HUES6 (cell line): ENCODE measurements around the gene NDUFC2.
A peak's percentile ranks its signal among the peaks of the same experiment; 100 is the strongest.

ENCODE experiments used
- H3K27ac ChIP-seq: 2 replicates; pipeline ENCODE4 v1.7.0; 2013; ENCODE audit warnings: low read depth, mild to moderate bottlenecking, low read length, inconsistent platforms
- H3K27me3 ChIP-seq: 2 replicates; pipeline ENCODE4 v1.6.1; 2013; ENCODE audit warnings: low read length; ENCODE audit not compliant: control insufficient read depth, insufficient read depth
- H3K36me3 ChIP-seq: 2 replicates; pipeline ENCODE4 v1.6.1; 2013; ENCODE audit warnings: low read length; ENCODE audit not compliant: control insufficient read depth, insufficient read depth
- H3K4me1 ChIP-seq: 2 replicates; pipeline ENCODE4 v1.6.1; 2013; ENCODE audit warnings: low read length; ENCODE audit not compliant: control insufficient read depth, insufficient read depth
- H3K4me3 ChIP-seq: 2 replicates; pipeline ENCODE4 v1.5.1; 2013; ENCODE audit warnings: low read depth, low read length
- H3K9ac ChIP-seq: one replicate; pipeline ENCODE4 v1.6.1; 2013; ENCODE audit warnings: mild to moderate bottlenecking, low read length
- H3K9me3 ChIP-seq: 2 replicates; pipeline ENCODE4 v1.6.1; 2013; ENCODE audit warnings: low read depth, low read length; ENCODE audit not compliant: control insufficient read depth, insufficient read depth

Gene NDUFC2

DNA sequence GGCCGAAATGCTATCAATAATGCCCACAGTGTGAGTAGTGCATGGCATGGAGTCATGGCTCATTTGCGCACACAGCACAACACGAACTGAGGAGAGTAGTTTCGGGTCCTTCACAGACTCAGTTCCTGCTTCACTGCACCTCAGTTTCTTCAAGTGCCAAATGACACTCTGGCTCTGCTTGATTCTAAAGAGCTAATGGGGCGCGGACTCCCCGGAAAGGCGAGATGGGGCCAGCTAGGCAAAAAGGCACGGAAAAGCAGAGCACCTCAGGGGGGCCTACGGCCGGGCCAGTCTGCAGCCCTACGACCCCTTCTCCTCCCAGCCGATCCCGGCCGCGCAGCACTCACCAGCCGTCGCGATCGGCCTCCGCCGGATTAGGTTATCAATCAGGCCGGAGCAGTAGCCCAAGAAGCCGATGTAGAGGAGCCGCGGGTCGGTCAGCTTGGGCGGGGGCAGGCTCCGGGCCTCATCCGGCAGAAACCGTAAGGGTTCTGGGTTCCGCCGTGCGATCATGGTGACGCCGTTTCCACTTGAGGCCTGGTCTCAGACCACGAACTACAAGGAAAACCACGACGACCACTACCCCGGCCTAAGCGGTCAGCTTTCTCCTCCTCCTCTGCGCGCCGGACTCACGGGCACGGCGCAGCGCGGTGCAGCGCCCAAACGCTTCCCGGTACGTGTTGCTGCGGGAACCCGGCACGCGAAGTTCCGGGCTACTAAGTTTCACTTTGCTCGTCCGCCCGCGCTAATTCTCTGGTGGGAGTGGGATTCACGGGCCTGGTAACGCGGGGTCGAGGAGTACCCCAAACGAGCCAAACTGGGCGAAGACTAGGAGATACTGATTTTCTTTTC, at the start of gene NDUFC2:
TSS of gene NDUFC2 (minus strand) at position 631 of the 852 bp plus-strand sequence. CDS start at position 513, 118 bp downstream.
- Histone ChIP-seq H3K4me3 (peak within 1 kb of the TSS; percentile 86), H3K27me3 (no peaks in the 10 kb centered on the region), H3K27ac (peak within 1 kb of the TSS; percentile 75; the same call in 1 of the 2 replicates), H3K36me3 (0 out of 2 replicates have a peak, but pooled peaks cover 2% of the 10 kb centered on the region), H3K9me3 (no peaks in the 10 kb centered on the region), H3K9ac (peak within 1 kb of the TSS; percentile 94), H3K4me1 (peaks cover 16% of the 10 kb centered on the region)

DNA sequence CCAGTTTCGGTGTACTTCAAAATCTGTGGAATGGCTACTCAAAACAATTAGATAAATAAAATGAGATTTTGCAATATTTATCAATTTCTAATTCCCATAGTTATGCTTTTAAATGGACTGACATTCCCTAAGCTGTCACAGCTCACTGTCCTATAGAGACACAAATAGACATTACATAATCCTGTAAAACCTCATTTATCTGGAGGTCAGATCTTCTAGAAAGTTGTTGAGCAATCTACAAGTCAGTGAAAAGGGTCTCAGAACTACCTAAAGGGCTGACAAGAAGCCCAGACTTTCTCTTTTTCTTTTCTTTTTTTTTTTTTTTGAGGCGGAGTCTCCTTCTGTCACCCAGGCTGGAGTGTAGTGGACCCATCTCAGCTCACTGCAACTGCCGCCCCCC, 47.7 kb upstream of the NDUFC2 start:
- Histone ChIP-seq H3K4me3 (no peak overlapping the region), H3K4me1 (no peaks in the 10 kb centered on the region), H3K36me3 (peaks cover 23% of the 10 kb centered on the region), H3K27me3 (no peaks in the 10 kb centered on the region), H3K27ac (no peak overlapping the region), H3K9ac (no peak overlapping the region), H3K9me3 (no peaks in the 10 kb centered on the region)

DNA sequence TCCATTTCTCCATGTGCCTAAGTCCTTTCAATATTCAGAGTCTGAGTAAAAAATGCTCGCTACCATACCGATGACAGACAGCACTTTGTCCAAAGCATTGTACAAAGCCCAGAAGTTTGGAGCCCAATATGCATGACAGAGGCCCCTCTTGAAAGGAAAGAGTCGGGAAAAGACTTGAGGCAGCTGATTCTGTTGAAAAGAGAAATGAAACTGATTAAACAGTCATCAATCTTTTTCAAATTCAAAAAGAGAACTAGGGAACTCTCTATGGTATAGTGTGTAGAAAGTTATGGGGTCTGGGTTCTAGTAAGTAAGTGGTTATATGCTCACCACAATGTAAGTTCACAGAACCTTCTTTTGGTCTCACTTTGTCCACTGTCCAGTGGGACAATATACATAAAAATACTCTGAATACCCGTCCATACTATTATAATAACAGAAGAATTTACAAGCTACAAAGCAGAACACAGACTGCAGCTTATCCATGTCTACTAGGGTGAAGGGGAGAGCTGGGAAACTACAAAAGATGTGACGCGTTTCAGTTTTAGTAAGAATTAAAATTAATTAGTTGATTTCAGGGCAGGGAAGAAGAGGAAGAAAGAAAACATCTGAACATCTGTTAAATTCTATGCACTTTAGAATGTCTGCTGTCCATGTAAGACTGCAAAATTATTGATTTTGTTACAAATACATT, 33.1 kb upstream of the NDUFC2 start:
- H3K27ac ChIP-seq: no peak overlapping the region
- H3K9ac ChIP-seq: no peak overlapping the region
- H3K9me3 ChIP-seq: no peaks in the 10 kb centered on the region
- H3K36me3 ChIP-seq: peaks cover 77% of the 10 kb centered on the region
- no peaks in the 10 kb centered on the region for H3K4me1 ChIP-seq
- no peaks in the 10 kb centered on the region for H3K27me3 ChIP-seq
- no peak overlapping the region for H3K4me3 ChIP-seq

DNA sequence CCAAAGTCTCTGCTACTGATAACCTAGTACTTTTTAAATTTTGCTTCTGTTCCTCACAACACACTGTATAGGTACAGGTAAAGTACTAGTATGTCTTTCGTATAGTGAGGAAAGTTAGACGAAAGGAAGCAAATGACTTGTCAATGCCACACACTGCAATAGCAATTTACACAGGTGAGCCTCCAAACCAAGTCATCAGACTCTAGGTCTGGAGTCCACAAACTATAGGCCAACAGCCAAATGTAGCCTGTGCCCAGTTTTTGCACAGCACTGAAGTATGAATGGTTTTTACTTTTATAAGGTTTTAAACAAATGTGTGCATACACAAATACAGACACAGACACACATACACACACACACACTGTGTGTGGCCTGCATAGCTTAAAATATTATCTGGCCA, 31.6 kb upstream of the NDUFC2 start:
- Histone ChIP-seq H3K27me3 (no peaks in the 10 kb centered on the region), H3K9ac (no peak overlapping the region), H3K4me1 (no peaks in the 10 kb centered on the region), H3K9me3 (no peaks in the 10 kb centered on the region), H3K4me3 (no peak overlapping the region), H3K27ac (no peak overlapping the region), H3K36me3 (peaks cover 71% of the 10 kb centered on the region)

DNA sequence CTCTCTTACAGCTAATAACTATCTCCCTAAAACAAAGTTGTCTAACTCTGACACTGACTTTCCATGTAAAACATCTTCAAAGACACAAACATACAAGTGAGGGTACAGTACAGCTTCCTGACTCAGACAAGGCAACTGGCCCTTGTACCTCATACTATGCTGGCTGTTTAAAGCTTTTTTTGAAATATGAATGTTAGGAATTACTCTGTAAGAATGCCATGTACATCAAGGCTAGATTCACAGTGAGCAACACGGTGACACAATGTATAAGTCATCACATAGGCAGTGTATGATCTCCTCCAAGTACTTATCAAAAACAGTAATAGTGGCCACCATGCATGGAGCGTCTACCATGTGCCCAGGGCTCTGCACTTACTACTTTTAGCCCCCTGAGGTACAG, 31.2 kb upstream of the NDUFC2 start:
- Histone ChIP-seq H3K27ac (no peak overlapping the region), H3K9ac (no peak overlapping the region), H3K36me3 (peaks cover 68% of the 10 kb centered on the region), H3K9me3 (no peaks in the 10 kb centered on the region), H3K4me1 (no peaks in the 10 kb centered on the region), H3K4me3 (no peak overlapping the region), H3K27me3 (no peaks in the 10 kb centered on the region)

DNA sequence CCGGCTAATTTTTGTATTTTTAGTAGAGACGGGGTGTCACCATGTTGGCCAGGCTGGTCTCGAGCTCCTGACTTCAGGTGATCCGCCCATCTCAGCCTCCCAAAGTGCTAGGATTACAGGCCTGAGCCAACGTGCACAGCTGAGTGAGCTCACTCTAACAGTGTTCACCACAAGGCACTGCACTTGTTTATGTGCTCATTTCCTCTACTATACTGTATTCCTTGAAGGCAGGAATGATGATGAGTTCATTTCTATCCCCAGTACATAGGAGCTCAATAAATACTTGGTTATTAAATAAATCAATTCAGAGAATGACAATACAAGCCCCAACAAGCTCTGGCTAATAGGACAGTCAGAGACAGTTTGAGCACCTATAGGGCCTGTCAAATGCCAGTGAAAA, 30.7 kb upstream of the NDUFC2 start:
- Histone ChIP-seq H3K27ac (no peak overlapping the region), H3K4me1 (no peaks in the 10 kb centered on the region), H3K9me3 (no peaks in the 10 kb centered on the region), H3K27me3 (no peaks in the 10 kb centered on the region), H3K4me3 (no peak overlapping the region), H3K36me3 (peaks cover 65% of the 10 kb centered on the region), H3K9ac (no peak overlapping the region)

DNA sequence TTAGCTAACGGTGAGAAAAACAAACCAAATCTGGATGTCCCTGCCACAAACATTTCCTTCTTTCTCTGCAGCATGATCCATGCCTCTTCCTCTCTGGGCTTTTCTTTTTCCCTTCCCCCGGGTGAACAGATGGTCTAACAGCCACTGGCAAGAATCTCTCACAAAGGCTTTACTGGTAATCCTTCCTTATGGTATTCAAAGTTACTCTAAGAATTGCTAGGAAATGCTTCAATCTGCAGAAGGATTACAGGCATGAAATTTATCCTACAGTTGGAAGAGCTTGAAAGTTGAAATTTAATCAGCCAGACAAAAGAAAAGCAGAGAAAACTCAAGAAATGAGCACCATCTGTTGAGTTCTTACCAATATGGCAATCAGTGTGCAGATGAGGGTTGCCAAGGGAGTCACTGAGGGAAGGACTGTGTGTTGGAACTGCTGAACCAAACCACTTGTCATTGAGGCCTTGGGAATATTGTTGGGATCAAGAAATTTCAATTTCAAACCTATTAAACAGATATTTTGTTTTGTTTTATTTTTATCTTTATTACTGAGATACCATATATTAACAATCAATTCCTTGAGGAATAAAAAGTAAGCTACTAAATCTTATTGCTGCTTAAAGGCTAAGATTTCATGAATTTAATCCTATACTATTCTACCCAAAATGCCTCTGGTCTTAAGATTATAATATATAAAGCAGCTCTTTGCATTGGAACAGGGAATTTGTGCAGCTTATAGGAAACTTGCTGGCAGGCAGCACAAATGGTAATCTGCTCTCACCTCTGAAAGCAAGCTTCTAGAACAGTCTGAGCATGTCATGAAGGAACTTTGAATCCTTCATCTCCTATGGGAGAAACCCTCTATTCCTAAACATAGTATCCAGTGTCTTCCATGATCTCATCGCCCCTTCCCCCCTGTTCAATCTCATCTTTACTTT, 29.7 kb upstream of the NDUFC2 start:
- Histone ChIP-seq H3K4me1 (no peaks in the 10 kb centered on the region), H3K27ac (no peak overlapping the region), H3K36me3 (peaks cover 69% of the 10 kb centered on the region)

DNA sequence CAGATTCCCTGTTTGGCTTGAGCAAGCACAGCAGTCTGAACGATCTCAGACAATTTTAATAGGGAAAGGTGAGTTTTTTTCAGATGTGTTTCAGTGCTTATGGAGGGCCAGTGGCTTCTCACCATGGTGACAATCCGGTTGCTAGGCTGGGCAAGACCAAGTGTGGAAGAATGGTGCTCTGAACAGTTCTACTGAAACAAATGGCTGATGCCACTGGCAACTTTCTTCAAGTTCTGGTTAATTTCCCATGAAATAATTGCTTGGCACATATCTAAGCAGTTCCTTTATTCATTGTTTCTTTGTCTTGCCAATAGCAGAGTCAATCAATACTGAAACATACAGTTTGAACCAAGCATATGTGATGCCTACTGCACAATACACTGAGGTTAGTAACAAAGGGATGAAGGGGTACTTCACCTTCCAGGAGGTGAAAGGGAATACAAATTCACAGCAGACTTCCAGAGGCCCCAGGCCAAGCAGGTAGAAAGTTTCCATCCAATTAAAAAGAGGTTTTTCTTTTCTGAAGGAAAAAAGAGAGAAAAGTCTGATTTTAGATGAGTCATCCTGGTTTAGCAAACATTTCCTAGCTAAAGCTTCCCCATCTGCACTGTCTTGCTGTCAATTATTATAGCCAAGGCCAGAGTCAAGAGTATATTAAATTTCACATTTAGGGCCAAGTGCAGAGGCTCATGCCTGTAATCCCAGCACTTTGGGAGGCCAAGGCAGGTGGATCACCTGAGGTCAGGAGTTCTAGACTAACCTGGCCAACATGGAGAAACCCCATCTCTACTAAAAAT, 21.2 kb upstream of the NDUFC2 start:
- H3K9ac ChIP-seq: no peak overlapping the region
- no peaks in the 10 kb centered on the region for H3K9me3 ChIP-seq
- H3K27ac ChIP-seq: no peak overlapping the region
- peaks cover 60% of the 10 kb centered on the region for H3K36me3 ChIP-seq
- no peaks in the 10 kb centered on the region for H3K27me3 ChIP-seq
- no peak overlapping the region for H3K4me3 ChIP-seq
- H3K4me1 ChIP-seq: no peaks in the 10 kb centered on the region

More for the DNA sequence above, 29.7 kb upstream of the NDUFC2 start:
- H3K4me3 ChIP-seq: no peak overlapping the region
- H3K9ac ChIP-seq: no peak overlapping the region
- no peaks in the 10 kb centered on the region for H3K27me3 ChIP-seq
- H3K9me3 ChIP-seq: no peaks in the 10 kb centered on the region

DNA sequence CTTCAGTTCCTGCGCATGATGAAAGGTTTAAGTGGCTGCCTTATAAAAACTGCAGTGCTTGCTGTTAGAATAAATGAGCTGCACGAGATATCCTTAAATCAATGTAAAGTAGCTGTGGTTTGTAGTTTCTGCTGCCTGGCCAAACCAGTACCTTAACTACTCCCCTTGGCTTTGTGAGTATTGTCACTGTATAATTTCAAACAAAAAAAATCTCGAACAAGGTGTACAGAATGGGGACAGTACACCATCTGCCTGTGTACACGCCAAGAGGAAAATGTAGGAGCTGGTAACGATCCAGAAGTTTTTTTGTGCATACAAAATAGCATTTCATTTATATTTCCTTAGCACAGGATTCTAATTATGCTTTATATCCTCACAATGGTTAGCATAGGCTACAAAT, 20.6 kb upstream of the NDUFC2 start:
- H3K27ac ChIP-seq: no peak overlapping the region

DNA sequence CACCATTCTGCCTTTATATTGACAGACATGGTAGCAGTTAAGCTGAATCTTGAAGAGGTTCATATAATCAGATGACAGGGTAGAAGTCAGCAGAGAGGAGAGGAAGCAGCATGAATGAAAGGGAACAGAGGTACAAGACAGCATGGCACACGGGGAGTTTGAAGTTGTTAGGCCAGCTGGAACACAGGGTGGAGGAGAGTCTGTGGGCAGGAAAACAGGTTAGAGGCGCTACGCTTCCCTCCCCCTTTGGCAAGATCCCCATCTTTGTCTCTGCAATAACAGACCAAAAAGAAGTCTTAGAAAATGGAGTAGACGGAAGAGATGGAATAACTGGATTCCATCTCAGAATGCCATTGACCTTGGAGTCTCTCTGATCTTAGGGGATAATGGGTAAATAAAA, 20.0 kb upstream of the NDUFC2 start:
- Histone ChIP-seq H3K9ac (no peak overlapping the region), H3K27me3 (no peaks in the 10 kb centered on the region), H3K4me1 (no peaks in the 10 kb centered on the region), H3K27ac (no peak overlapping the region), H3K36me3 (peaks cover 53% of the 10 kb centered on the region), H3K4me3 (no peak overlapping the region), H3K9me3 (no peaks in the 10 kb centered on the region)

More for the DNA sequence above, 20.6 kb upstream of the NDUFC2 start:
- no peaks in the 10 kb centered on the region for H3K4me1 ChIP-seq
- peaks cover 58% of the 10 kb centered on the region for H3K36me3 ChIP-seq
- no peak overlapping the region for H3K9ac ChIP-seq
- no peaks in the 10 kb centered on the region for H3K9me3 ChIP-seq
- H3K4me3 ChIP-seq: no peak overlapping the region
- H3K27me3 ChIP-seq: no peaks in the 10 kb centered on the region
